ENCODE data around the gene PROS1.

DNA sequence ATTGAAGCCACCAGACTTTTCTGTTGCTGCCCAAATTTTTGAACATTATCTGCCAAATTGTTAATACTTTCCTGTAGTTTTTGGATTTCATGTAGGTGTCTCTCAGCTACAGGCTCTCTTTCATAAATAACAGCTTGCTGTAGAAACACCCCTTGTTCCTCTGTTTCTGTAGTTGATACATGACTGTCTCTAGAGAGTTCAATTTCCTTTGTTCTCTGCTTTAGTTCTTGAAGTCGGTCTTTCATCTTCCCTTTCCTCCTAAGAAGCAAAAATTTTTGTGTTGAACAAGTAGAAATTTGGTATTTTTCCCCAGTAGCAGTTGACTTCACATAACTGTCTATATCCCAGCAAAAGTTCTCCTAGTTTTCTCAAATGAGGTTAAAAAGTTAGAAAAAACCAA, 41.3 kb upstream of the PROS1 start:
- TF ChIP-seq CTCF (IDR thresholded peaks at IDR 0.05): no peak
- TF ChIP-seq POLR2A (IDR thresholded peaks at IDR 0.05): no peak
